CD4-positive, alpha-beta T cell (primary cell): ENCODE measurements around the gene ST6GALNAC4. TPM values are rescaled to one million over a fixed set of nuclear protein-coding genes. Genes with fewer than 3 reads are reported as not detected.

Experiments used
- ATAC-seq: fragments of 200-7000 bp; cut with Tn5 transposase; one replicate; pipeline ENCODE4 v1.10.0; 2022; ENCODE audit warnings: mild to moderate bottlenecking; ENCODE audit not compliant: poor library complexity
- CTCF ChIA-PET: fragments of 350-600 bp; sonication (Branson Sonifier 250); formaldehyde crosslinking; loops from one replicate; lab custom pipeline; 2021; ENCODE audit warnings: antibody characterized with exemption, inconsistent platforms; lab: Charles Lee
- POLR2A ChIA-PET: fragments of 350-600 bp; sonication (Branson Sonifier 250); formaldehyde crosslinking; loops from one replicate; lab custom pipeline; 2021; ENCODE audit warnings: antibody characterized with exemption, inconsistent platforms; lab: Charles Lee
- DNase-seq, 14 experiments: peaks; one replicate each; pipeline ENCODE4 v3.0.0-alpha.2; 2013 to 2020; ENCODE audit warnings: mixed read lengths in 2 of 14
- H3K27ac ChIP-seq, 2 donors: one replicate each; pipeline versions ENCODE4 v1.5.1 to v1.7.0; 2013; ENCODE audit warnings: low read length in 2 of 2, low read depth in 1 of 2, mild to moderate bottlenecking in 1 of 2
- H3K27me3 ChIP-seq, 2 experiments: 1 replicate in 1 of 2; 2 replicates in 1 of 2; pipeline versions ENCODE4 v1.6.1 to v1.7.0; 2013; ENCODE audit warnings: low read length in 2 of 2, control low read depth in 1 of 2, mild to moderate bottlenecking in 1 of 2, moderate library complexity in 1 of 2; ENCODE audit not compliant: insufficient read depth in 2 of 2, control insufficient read depth in 1 of 2
- H3K36me3 ChIP-seq: one replicate; pipeline ENCODE4 v1.6.1; 2013; ENCODE audit warnings: low read length, control low read depth; ENCODE audit not compliant: insufficient read depth
- H3K4me1 ChIP-seq: one replicate; pipeline ENCODE4 v1.6.1; 2013; ENCODE audit warnings: low read length, control low read depth; ENCODE audit not compliant: insufficient read depth
- H3K4me3 ChIP-seq: one replicate; pipeline ENCODE4 v1.5.1; 2013; ENCODE audit warnings: mild to moderate bottlenecking, low read length, moderate library complexity
- H3K9me3 ChIP-seq, 2 experiments: 1 replicate in 1 of 2; 2 replicates in 1 of 2; pipeline versions ENCODE4 v1.6.1 to v1.7.0; 2013; ENCODE audit warnings: low read length in 2 of 2, mild to moderate bottlenecking in 2 of 2, control low read depth in 1 of 2, moderate library complexity in 1 of 2; ENCODE audit not compliant: control insufficient read depth in 1 of 2, insufficient read depth in 1 of 2
- H3K27ac Mint-ChIP-seq: one replicate; pipeline ENCODE4 v1.8.0; 2020; ENCODE audit warnings: mixed read lengths
- H3K27me3 Mint-ChIP-seq: one replicate; pipeline ENCODE4 v1.8.0; 2021; ENCODE audit warnings: mixed read lengths
- H3K36me3 Mint-ChIP-seq: one replicate; pipeline ENCODE4 v1.8.0; 2021; ENCODE audit warnings: low read depth, mixed read lengths
- H3K4me1 Mint-ChIP-seq: one replicate; pipeline ENCODE4 v1.8.0; 2021; ENCODE audit warnings: low read depth, mixed read lengths
- H3K4me3 Mint-ChIP-seq: one replicate; pipeline ENCODE4 v1.8.0; 2020; ENCODE audit warnings: mild to moderate bottlenecking, mixed read lengths
- H3K9me3 Mint-ChIP-seq: one replicate; pipeline ENCODE4 v1.8.0; 2020; ENCODE audit warnings: mixed read lengths
- intact Hi-C, 2 experiments: fragments of 100-400 bp; cut with DNase I in 1 of 2; cut with micrococcal nuclease in 1 of 2; formaldehyde crosslinking; loops; one replicate each; pipeline versions ENCODE4 v1.15.1 to v1.9.0; 2023 to 2025; cut with DNase I, micrococcal nuclease
- total RNA-seq, 174 experiments: library from RNA in 2 of 174; stranded (reverse) in 2 of 174; gene quantifications; one replicate each; pipeline ENCODE4 v1.2.3 and lab custom pipeline; 2021 to 2026
- TF ChIP-seq, protein P1 (sequence below): fragments of 200-600 bp; IDR thresholded peaks from one replicate; pipeline ENCODE4 v1.8.0; 2022; ENCODE audit warnings: antibody characterized with exemption, mild to moderate bottlenecking

Gene ST6GALNAC4
- total RNA-seq, 2 experiments from 2014 or later = 28.7 to 30.2 TPM

DNA sequence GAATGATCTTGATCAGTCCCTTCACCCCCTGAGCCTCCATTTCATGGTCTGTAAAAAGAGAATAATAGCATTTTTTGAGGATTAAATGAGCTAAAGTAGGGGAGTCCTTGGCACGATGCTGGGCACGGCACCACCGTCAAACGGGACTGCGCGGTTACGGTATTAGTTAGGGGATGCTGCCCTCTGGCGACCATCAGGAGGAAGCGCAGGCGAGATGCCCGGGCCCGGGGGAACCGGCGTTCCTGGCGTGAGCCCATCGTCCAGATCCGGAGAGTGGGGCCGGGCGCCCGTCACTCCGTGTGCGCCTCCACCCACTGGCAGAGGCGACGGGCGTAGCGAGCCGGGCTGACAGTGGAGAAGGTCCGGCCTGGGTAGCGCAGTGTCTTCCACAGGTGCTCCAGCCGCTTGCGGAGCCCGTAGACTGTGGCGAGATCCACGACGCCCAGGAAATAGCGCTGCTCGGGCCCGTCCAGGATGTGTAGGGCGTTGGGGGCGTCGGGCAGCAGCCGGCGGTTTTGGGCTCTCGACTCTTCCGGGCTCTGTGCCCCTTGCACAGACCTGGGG lies 4.8 kb upstream of the ST6GALNAC4 start:
- peak; percentile 62 to 89 (median 74) for DNase-seq
- Histone ChIP-seq H3K27ac (no peak overlapping the region), H3K4me3 (peak overlapping the region; percentile 45), H3K4me1 (peaks cover 48% of the 10 kb centered on the region), H3K27me3 (peaks cover 0 to 4% of the 10 kb centered on the region in 2 experiments), H3K9me3 (no peaks in the 10 kb centered on the region), H3K36me3 (no peaks in the 10 kb centered on the region)
- peak; percentile 39 for ATAC-seq
- H3K27me3 Mint-ChIP-seq = peaks cover 4% of the 10 kb centered on the region
- no peak overlapping the region for H3K27ac Mint-ChIP-seq
- POLR2A ChIA-PET = interaction anchor here (0.7 to 2.0 kb wide), 11 partner anchors 15 to 707 kb away, joined by 3 to 11 read pairs (median 3); partner anchors contain the start of genes CDK9, DPM2 and TOR2A
- peaks cover 36% of the 10 kb centered on the region for H3K4me1 Mint-ChIP-seq
- H3K36me3 Mint-ChIP-seq = no peaks in the 10 kb centered on the region
- TF ChIP-seq, protein P1, sequence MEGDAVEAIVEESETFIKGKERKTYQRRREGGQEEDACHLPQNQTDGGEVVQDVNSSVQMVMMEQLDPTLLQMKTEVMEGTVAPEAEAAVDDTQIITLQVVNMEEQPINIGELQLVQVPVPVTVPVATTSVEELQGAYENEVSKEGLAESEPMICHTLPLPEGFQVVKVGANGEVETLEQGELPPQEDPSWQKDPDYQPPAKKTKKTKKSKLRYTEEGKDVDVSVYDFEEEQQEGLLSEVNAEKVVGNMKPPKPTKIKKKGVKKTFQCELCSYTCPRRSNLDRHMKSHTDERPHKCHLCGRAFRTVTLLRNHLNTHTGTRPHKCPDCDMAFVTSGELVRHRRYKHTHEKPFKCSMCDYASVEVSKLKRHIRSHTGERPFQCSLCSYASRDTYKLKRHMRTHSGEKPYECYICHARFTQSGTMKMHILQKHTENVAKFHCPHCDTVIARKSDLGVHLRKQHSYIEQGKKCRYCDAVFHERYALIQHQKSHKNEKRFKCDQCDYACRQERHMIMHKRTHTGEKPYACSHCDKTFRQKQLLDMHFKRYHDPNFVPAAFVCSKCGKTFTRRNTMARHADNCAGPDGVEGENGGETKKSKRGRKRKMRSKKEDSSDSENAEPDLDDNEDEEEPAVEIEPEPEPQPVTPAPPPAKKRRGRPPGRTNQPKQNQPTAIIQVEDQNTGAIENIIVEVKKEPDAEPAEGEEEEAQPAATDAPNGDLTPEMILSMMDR = peak; percentile 96
- CTCF ChIA-PET = interaction anchor here (0.6 to 1.8 kb wide), 15 partner anchors 9 to 707 kb away, joined by 3 to 11 read pairs (median 4); partner anchors contain the start of genes CDK9, SH2D3C and TOR2A
- peak overlapping the region; percentile 51 for H3K4me3 Mint-ChIP-seq
- intact Hi-C loops = loop anchor here (1.0 to 2.0 kb wide), 6 partner anchors 51 to 707 kb away; partner anchors contain the start of gene TOR2A (in 1 of the 2)
- H3K9me3 Mint-ChIP-seq = no peaks in the 10 kb centered on the region

DNA sequence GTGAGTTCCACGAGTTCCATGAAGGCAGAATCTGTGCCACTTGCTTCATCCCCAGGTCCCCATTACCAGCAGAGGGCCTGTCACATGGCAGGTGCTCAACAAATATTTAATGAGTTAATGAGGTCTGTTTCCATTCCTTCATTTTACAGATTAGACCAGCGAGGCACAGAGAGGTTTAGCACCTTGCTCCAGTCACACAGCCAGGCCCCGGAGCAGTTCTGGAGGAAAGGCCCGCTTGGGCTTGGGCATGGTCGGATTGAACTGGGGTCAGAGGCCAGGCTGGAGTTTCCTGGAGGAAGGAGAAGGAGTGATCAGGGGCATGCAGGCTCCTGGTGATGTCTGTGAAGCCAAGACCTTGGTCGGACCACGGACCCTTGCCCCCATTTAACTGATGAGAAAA lies 4.0 kb upstream of the ST6GALNAC4 start:
- CTCF ChIA-PET = interaction anchor here (0.6 to 1.8 kb wide), 15 partner anchors 8 to 706 kb away, joined by 3 to 11 read pairs (median 3); partner anchors contain the start of genes CDK9, SH2D3C and TOR2A
- Mint-ChIP-seq H3K4me3 (no peak overlapping the region), H3K9me3 (no peaks in the 10 kb centered on the region), H3K4me1 (peaks cover 42% of the 10 kb centered on the region), H3K27ac (no peak overlapping the region), H3K36me3 (peaks cover 2% of the 10 kb centered on the region), H3K27me3 (peaks cover 4% of the 10 kb centered on the region)
- Histone ChIP-seq H3K27me3 (peaks cover 0 to 3% of the 10 kb centered on the region in 2 experiments), H3K9me3 (no peaks in the 10 kb centered on the region), H3K4me1 (peaks cover 52% of the 10 kb centered on the region), H3K27ac (no peak overlapping the region), H3K4me3 (no peak overlapping the region), H3K36me3 (no peaks in the 10 kb centered on the region)
- DNase-seq (no peak), ATAC-seq (no peak)
- intact Hi-C loops = loop anchor here (1.0 to 2.0 kb wide), 6 partner anchors 50 to 706 kb away; partner anchors contain the start of gene TOR2A (in 1 of the 2)
- POLR2A ChIA-PET = interaction anchor here (0.7 to 2.0 kb wide), 9 partner anchors 14 to 706 kb away, joined by 3 to 11 read pairs (median 4); partner anchors contain the start of genes CDK9 and TOR2A
- TF ChIP-seq, protein P1 = no peak

DNA sequence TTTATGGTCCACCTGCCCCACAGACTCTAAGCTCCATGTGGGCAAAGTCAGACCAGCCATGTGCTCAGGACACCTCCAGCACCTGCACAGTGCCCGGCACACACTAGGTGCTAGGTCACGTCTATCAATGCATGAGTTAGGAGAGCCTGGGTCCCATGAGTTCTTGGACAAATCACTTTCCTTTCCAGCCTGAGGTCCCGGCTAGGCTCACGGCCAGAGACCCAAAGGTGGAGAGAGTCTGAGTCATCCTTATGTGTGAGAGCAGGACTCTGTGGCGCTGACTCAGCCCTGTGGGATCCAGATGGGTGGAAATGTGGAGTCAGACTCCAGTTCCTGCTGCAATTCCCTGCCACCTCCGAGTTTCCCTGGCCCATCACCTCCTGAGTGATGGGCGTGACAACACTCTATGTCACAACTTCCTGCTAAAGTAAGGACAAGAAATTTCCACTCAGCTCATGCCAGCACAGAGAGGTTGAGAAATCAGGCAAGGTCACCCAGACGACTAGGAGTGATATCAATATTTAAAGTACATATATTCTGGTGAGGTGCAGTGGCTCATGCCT lies 2.5 kb upstream of the ST6GALNAC4 start:
- H3K9me3 ChIP-seq = no peaks in the 10 kb centered on the region
- H3K27me3 ChIP-seq = peaks cover 0 to 3% of the 10 kb centered on the region in 2 experiments
- Mint-ChIP-seq H3K9me3 (no peaks in the 10 kb centered on the region), H3K27ac (peak overlapping the region; percentile 18), H3K27me3 (no peaks in the 10 kb centered on the region), H3K4me1 (peaks cover 51% of the 10 kb centered on the region), H3K4me3 (peak overlapping the region; percentile 67), H3K36me3 (peaks cover 8% of the 10 kb centered on the region)
- POLR2A ChIA-PET = no interaction called here
- intact Hi-C loops = loop anchor here (1.0 to 5.0 kb wide), 4 partner anchors 37 to 467 kb away; partner anchors contain the start of genes CDK9 (in 1 of the 2), LRSAM1 (in 1 of the 2), RPL12 (in 1 of the 2) and STXBP1 (in 1 of the 2)
- no peak for ATAC-seq
- peaks cover 4% of the 10 kb centered on the region for H3K36me3 ChIP-seq
- CTCF ChIA-PET = interaction anchor here (1.4 to 1.8 kb wide), 2 partner anchors 155 to 185 kb away, joined by 3 to 5 read pairs; partner anchors contain the start of gene TOR2A
- TF ChIP-seq, protein P1 = no peak
- peak in 3 of 14 experiments; percentile 4 to 79 (median 70) for DNase-seq
- peaks cover 66% of the 10 kb centered on the region for H3K4me1 ChIP-seq
- no peak overlapping the region for H3K4me3 ChIP-seq
- no peak overlapping the region for H3K27ac ChIP-seq
